Pons (tissue), 1 donor: ENCODE data around the gene NUP98.
"Not testable (repeated sequence)": the region's sequence is repeated elsewhere in the genome, so short reads cannot be mapped to it uniquely, and the experiment has no call there.

Source experiments
- DNase-seq: peaks from one replicate; pipeline ENCODE4 v3.0.0-alpha.2; 2016; ENCODE audit warnings: low spot score

NUP98 gene

DNA sequence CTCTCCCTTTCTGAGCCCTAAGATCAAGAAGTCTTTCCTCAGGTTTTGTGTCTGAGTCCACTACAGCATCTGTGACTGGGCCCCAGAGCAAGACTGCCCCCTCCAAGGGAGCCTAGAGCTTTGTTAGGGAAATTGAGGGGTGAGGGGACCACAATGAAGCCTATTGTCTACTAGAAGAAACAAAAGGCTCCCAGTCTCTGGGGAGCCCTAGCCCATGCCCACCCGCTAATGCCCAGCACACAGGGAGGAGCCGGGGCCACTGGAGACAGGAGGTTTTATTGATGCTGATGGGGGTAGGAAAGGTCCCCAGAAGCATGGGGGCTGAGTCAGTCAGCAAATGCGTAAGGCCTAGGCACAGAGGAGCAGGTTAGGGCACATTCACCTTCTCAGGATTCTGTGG, 29.4 kb upstream of the NUP98 start:
- DNase-seq: peak; percentile 98

DNA sequence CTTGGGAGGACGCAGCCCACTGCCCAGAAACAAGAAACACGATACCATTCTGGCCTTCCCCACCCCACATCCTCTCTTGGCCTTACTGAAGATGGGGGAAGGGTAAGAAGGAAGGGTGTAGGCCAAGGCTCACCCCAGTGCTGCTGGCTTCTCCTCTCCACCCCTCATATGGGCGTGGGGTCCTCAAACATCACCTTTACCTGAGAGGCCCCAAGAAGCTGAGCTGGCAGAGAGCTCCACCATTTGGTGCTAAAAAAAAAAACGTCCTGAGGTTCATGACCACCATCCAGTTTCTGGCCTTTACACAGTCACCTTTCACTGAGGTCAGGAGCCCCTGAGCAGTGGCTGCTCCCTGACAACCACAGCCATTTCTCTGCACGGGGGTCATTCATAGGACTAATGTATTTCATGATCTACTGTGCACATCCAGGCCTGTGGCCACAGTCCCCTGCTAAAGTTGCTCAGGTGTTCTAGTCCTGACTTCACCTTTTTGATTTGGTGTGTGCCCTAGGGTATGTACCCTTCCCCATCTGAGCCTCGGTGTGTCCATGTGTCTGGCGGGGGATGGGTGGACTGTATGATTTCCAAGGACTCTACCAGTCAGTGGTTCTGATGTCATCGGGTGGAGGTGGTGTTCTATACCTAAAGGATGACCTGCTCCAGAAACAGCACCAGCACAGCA, 28.3 kb upstream of the NUP98 start:
- no peak for DNase-seq

DNA sequence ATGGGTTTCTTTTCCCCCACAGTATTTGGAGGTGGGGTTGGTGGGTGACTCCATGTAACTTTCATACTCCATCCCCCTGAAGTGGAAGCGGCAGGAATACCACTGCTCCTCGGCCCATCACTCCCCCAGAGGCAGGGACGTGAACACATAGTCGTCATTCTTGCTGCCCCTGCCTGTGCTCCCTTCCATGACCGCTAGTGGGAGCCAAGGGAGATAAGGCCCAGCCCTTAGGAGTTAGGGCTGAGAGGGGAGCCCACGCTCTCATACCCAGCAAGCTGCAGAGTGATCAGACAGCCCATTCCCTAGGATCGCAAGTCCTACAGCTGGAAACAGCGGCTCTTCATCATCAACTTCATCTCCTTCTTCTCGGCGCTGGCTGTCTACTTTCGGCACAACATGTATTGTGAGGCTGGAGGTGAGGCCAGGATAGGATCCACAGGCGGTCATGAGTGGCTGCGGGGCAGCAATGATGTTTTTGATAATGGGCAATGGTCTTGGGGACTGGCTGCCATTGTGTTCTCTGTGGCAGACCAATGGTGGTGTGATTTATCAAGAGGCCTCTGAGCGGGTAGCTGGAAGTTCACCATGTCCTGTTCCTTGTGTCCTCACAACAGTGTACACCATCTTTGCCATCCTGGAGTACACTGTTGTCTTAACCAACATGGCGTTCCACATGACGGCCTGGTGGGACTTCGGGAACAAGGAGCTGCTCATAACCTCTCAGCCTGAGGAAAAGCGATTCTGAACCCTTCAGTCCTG, 27.5 kb upstream of the NUP98 start:
- DNase-seq: peak; percentile 78

DNA sequence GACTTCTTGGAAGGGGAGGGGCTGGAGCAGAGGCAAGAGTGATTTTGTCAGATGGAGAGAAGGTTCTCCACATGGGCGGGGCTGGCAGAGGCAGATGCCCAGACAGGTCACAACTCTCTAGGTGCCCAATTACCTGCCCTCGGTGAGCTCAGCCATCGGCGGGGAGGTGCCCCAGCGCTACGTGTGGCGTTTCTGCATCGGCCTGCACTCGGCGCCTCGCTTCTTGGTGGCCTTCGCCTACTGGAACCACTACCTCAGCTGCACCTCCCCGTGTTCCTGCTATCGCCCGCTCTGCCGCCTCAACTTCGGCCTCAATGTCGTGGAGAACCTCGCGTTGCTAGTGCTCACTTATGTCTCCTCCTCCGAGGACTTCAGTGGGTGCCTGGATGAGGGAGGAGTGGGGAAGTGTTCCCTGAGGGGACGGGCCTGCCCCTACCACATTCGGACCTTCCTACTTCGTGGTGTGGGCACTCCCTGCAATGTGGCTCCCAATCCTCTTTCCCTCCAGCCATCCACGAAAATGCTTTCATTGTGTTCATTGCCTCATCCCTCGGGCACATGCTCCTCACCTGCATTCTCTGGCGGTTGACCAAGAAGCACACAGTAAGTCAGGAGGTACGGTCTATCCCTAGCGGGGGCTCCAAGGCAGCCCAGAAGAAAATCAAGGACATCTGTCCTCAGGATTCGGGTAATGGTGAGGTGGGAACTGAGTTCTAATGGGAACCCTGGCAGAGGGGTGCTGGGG, 26.6 kb upstream of the NUP98 start:
- no peak for DNase-seq

DNA sequence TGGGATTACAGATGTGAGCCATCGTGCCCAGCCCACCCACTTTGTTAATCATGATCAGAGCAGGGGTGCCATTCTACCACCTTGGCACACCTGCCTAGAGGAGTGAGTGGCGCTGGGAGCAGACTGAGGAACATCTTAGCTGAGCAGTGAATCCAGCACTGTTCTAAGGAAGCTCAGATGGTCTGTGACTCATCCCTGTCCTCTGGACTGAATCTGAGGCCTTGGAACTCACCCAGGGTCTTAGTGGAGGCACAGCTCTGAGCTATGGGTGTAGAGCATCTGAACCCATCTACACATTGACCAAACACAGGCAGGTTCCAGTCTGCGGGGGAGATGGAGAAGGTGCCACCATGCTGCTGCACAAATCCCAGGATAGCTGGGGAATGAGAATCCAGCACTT, 25.9 kb upstream of the NUP98 start:
- DNase-seq: no peak

DNA sequence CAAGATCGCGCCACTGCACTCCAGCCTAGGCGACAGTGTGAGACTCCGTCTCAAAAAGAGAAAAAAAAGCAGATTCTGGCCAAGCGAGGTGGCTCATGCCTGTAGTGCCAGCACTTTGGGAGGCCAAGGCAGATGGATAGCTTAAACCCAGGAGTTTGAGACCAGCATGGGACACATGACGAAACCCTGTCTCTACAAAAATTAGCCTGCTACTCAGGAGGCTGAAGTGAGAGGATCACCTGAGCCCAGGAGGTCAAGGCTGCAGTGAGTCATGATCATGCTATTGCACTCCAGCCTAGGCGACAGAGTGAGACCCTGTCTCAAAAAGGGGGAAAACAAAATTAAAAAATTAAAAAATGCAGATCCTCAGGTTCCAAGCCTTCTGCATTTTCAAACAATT, 25.0 kb upstream of the NUP98 start:
- DNase-seq: no peak

DNA sequence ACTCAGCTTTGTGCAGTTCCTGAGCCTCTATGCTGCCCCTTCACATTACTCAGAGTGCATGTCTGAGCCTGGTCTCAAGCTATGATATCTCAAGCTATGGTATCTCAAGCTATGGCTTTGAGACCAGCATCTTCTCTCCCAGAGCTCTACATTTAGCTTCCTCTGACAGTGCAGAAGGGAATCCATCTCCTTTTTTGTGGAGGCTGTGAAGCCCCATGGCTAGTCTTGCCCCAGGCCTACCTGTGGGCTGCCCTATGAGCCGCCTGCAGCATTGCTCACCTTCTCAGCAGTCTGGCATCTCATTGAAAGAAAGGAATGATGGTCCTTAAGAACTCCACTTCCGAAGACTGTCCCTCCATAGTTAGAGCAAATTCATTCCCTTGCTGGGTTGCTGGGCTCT, 23.6 kb upstream of the NUP98 start:
- no peak for DNase-seq

DNA sequence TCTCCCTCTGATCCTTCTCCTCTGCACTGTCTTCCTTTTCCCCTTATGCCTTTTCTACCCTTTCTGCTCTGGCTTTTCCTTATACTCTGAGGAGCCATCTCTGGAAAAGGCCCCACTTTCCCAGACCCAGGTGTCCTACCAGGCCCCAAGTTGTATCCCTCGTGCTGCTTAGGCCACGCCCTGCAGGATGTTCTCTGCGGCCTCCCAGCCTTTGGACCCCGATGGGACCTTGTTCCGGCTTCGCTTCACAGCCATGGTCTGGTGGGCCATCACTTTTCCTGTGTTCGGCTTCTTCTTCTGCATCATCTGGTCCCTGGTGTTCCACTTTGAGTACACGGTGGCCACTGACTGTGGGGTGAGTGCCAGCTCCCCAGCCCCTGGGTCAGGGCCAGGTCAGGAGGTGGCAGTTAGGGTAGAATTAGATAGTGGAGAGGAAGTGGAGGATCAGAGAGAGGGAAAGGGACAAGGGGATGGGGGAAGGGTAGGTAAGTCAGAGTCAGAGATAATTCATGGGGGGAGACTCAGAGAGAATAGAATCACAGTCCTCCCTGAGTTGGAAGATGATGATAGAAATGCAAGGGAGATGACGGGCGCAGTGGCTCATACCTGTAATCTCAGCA, 19.9 kb upstream of the NUP98 start:
- no peak for DNase-seq

DNA sequence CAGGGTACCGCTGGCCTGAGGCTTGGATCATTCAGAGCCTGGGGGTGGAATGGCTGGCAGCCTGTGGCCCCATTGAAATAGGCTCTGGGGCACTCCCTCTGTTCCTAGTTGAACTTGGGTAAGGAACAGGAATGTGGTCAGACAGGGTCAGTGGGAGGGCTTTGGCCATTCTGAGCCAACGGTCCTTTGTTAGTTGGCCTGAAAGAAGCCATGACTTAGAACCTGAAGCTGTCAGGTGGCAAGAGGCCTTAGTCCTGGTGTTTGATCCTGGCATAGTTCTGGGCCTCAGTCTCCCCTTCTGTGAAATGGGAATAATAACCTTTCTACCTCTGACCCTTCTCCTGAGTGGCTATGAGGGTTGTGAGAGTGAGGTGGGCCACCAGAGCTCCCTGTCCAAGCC, 19.3 kb upstream of the NUP98 start:
- no peak for DNase-seq

DNA sequence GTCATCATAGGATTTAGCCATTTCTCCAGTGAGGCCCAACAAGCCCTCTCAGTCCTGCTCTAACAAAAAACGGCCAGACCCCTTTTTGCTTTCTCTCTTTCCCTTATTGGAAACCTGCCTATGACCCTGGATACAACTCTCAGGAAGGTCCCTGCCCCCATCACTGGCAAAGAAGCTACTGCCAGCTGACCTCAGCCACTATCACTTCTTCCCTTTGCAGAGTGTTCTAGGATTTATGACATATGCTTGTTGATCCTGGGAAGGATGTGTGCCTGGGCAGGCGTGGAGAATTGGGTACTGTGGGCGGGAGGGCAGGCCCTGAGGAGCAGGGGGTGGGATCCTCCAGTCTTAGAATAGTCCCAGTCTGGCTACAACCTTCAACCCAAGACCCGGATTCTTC, 18.5 kb upstream of the NUP98 start:
- DNase-seq: no peak

DNA sequence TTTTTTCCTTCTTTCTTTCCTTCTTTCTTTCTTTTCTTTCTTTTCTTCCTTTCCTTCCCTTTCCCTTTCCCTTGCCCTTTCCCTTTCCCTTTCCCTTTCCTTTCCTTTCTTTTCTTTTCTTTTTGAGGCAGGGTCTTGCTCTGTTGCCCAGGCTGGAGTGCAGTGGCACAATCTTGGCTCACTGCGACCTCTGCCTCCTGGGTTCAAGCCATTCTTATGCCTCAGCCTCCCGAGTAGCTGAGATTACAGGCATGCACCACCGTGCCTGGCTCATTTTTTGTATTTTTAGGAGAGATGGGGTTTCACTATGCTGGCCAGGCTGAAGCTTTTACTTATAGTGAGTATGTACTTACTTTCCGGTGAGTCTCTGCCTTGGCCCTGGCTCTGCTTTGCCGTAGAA, 17.5 kb upstream of the NUP98 start:
- not testable (repeated sequence) for DNase-seq

DNA sequence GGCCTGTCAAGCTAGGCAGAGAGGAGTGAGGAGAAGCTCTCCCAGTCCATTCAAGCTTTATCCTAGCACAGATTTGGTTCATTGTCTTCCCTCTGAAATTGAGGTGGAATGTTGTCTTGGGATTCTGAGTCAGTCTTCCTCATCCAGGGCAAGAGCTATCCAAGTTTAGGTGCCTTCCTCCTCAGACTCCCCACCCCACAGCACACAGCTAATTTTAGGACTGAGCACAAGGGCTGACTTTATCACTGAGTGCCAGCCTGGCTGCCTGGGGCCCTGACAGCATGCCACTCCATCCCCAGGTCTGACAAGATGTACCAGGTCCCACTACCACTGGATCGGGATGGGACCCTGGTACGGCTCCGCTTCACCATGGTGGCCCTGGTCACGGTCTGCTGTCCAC, 13.6 kb upstream of the NUP98 start:
- no peak for DNase-seq

DNA sequence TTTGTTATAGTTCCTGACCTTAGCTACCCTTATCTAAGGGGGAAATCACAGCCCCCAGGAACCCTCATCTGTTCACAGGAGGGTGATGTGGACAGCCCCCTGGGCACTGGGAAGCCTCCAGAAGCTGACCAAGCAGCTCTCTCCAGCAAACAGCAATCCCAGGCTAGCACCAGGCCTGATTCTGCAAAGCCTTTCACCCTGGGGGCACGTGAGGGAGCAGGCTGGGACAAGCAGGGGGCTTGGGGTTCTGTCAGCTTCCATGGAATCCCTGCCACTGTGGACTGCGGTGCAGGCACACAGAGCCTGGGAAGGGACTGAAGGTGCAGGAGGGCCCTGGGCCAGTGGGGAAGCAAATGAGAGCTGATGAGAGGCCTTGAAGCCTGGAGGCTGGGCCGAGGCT, 13.1 kb upstream of the NUP98 start:
- no peak for DNase-seq

DNA sequence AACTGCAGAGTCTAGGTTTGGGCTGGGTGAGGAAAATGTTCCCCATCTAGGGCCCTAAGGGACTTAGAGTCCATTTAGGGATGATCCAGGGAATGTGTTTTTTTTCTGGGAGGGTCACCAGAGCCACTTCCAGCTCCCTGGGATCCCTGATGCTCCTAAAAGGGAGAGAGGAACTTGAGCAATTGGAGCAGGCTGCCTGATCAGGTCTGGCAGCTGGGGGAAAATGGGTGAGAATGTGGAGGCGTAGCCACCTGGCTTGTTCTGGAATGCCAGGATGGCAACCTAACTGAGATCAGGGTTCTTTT, 12.2 kb upstream of the NUP98 start:
- DNase-seq: no peak

DNA sequence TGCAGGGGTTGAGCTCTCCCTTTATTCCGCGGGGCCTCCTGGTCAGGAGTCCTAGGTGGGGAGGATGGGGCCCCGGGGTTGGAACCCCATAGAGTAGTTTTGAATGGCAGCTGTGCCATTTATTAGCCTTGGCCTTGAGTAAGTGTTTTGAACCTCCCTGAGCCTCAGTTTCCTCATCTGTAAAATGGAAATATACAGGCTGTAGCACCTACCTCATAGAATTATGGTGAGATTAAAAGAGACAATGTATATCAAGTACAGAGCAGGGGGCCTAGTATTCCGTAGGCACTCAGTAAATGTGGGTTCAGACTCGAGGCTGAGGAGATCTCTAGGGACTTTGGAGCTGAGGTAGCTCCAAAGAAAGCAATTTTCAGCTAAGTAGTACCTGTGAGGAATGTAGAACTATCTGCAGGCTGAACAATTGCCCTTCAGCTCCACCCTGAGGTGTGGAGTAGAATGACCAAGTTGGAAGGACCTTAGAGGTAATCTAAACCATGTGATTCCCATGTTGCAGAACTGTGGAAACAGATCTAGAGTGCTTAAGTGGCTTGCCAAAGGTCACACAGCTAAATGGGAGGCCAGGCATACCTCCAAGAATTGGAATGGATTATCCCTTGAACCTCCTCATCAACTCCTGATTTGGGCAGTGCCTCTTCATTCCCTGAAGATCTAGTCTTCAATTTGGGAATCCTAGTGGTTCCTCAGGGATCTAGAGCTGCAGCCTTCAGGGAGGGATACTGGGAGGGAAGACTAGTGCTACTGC, 11.7 kb upstream of the NUP98 start:
- DNase-seq: no peak

DNA sequence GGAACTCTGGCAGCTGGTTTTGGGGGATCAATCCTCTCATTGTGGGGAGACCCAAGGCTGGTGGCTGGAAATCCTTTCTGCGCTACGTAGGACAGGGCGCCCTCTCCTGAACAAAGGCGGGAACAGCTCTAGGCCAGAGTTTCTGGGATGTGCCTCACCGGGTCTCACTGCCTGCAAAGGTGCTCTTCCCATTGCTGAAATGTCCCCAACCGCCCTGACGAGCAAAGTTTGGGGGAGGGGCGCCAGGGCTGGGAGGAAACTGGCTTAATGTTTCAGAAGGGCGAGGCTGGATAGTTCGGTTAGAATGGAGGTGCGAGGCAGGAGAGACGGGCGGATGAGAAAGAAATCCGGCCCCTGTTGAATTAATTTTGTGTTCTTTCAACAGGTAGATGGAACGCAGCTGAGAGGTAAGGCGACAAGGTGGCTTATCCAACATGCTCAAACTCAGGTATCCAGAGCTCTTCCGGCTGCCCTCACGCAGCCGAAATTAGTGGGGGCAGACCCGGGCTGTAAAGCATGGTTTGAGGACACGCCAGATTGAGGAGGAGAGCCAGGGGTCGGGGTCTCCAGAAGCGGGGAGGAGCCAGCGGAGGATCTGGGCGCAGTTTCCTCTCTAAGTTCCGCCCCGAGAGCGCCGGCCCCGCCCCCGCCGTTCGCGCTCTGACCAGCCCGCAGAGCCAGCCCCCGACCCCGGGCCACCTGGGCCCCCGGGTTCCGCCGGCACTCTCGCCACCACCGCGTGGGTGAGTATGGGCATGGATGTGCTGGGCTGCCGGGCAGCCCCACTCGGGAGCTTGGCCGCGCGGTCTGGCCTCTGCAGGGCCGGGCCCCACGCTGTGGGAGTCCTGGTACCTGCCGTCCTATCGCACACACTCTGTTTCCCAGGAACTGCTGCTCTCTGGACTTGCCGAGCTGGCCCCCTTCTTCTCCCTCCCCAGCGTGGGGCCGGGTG, 10.8 kb upstream of the NUP98 start, which contains the start of gene PGAP2:
PGAP2 (plus strand) TSS at position 652 of the 952 bp plus-strand sequence. CDS start 2,700 bp downstream, outside the sequence.
- DNase-seq: peak; percentile 58

DNA sequence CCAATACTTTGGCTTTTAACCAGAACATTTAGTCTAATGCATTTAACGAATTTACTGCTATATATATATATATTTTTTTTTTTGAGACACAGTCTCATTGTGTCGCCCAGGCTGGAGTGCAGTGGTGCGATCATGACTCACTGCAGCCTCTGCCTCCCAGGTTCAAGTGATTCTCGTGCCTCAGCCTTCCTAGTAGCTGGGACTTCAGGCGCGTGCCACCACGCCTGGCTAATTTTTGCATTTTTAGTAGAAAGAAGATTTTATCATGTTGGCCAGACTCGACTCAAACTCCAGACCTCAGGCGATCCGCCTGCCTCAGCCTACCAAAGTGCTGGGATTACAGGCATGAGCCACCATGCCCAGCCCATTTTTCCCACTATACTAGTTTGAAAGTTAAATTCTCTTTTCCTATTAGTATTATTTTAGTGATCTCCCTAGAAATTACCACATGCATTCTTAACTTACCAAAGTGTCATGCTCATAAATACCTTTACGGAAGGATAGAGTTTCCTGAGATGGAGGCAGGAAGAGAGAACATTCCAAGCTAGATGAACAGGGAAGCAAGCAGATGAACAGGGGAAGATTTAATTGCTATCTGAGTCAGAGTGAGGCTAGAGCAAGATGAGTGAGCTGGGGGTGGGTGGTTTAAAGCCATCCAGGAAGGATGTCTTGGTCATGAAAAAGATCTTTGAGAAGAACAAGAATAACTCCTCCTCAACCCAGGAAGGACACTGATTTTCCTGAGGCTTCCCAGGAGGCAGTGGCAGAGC, 6.6 kb upstream of the NUP98 start:
- DNase-seq: no peak

DNA sequence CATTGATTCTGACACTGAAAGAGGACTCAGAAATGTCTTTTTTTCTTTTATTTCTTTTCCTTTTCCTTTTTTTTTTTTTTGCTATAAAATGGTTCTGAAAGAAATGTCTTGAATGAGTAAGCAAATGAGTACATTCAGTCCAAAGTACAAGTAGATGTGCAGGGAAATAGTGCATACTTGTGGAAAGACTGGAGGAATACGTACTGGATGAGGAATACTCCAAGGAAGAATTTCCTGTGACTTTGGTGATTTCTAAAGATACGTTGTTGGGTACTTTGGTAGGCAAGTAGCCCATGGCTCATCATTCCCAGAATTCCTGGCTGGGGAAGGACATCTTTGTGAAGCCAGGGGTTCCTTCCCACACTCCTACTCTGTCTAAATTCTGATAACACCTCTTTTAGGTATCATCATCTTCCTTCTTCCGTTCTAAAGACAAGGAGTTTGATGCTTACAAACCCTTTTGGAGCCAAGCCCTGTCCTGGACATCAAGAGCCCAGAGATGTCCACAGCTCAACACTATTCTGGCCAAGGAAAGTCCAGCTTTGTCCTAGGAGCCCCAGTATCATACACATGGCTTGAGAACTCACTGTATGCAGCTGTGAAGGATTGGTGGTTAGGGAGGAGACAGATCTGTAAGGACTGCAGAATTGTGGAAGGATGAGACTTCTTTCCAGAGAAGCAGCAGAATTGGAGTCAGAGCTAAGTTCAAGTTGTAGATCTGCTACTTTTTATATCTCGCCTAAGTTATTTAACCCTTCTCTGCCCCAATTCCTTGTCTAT, 4.8 kb upstream of the NUP98 start:
- DNase-seq: no peak

DNA sequence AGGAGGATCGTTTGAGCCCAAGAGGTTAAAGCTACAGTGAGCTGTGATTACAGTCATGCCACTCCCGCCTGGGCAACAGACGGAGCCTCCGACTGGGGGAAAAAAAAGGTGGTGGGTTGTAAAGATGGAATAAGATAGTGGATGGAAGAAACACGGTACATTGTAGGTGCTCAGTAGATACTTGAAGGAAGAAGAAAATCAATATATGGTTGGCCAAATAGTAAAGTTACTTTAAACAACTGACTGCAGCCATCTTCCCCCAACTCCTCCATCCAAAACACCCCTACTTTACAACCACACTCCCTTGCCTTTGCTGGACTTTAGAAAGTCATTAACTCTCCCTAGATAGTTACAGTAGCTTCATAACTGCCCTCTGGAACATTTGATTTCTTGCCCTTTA, 2.5 kb upstream of the NUP98 start:
- no peak for DNase-seq
